ENCODE results near the gene FMN1.

FMN1 gene

DNA sequence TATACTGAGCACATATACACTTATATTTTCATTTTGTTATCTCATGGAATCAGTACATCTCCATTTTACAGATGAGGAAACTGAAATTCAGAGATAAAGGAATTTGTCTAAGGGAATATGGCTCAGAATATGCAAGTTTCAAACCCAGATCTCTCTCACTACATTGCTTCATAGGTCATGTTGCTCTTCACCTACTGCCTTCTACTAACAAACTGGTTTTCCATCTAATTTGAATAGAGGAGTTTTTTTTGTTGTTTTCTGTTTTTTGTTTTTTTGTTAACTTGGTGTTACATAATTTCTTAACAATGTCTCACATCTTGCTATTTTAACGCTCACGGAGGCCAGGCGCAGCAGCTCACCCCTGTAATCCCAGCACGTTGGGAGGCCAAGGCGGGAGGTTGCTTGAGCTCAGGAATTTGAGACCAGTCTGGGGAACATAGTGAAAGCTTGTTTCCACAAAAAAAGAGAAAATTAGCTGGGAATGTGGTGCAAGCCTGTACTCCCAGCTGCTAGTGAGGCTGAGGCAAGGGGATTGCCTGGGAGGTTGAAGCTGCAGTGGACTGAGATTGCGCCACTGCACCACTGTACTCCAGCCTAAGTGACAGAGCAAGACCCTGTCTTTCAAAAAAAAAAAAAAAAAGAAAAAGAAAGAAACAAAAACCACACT is 37.0 kb downstream of the FMN1 start:
- Mint-ChIP-seq H3K27me3 (no peaks in the 10 kb centered on the region), H3K4me1 (ENCODE audit: low read depth) (peaks cover 81% of the 10 kb centered on the region), H3K9me3 (no peaks in the 10 kb centered on the region), H3K27ac (no peak overlapping the region), H3K4me3 (no peak overlapping the region), H3K36me3 (ENCODE audit: low read depth) (no peaks in the 10 kb centered on the region)
- intact Hi-C loops (cut with micrococcal nuclease), result loop anchor here (10.0 kb wide), 1 partner anchor 1177 kb away; the partner anchor contains the start of gene SLC12A6

DNA sequence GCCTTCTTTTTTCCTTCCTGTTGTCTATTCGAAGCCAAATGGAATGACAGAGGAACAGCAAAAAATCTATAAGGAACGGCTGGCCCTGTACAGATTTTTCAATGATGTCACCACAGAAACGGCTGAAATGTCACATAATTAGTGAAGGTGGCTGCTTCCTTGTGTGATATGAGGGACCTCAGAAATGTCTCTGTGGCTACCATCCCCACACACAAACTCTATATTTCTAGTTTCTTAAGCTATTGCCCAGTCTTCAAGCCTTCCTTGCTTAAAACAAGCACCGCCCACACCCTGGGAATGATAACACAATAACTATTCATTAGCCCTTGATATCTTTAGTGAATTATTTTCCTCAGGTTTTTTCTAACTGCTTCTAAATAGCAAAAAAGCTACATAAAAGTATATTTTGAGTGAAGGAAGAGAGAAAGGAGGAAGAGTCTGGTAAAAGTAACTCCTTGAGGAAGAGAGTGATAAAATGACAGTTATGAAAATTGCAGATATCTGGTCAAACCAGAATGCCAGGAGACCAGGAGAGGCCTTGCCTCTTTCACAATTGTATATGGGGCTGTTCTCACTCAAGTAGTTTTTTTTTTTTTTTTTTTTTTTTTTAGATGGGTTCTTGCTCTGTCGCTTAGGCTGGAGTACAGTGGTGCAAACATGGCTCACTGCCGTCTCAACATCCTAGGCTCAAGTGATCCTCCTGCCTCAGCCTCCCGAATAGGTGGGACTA is 38.7 kb downstream of the FMN1 start:
- Mint-ChIP-seq H3K4me1 (ENCODE audit: low read depth) (peaks cover 73% of the 10 kb centered on the region), H3K27me3 (no peaks in the 10 kb centered on the region)

DNA sequence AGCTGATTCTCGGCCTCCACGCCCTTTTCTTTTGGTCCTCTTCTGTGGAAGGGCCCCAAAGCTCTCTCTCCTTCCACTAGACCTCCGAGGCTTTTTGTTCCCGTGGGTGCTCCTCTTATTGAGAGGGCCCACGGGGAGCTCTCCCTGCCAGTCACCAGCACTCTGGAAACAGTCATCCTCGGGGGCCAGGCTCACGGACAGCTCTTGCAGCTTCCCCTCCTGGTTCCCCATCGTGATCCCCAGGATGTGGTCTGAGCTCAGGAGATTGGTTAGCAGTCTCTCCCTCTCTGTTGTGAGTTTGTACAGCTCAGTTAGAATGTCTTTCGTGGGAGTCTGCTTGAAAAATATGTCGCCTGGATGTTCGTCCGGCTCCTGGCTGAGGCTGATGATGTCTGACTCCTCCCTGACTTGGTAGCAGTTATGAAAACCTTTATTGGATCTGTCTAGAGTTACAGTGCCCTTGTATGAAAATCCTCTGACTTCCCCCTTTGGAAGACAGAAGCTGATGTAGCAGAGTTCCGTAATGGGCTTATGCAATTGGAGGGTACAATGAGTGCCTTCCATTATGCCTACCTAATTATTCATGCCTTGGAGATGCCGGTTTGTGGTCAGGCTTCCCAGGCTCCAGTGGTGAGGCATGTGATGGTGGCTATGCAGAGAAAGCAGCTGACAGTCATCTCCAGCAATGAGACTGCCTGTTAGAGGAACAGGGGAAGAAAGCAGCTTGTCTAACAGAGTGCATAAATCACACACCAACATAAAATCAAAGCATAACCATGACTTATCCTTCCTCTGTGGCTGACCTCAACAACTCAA is 40.0 kb downstream of the FMN1 start:
- Mint-ChIP-seq H3K27me3 (no peaks in the 10 kb centered on the region), H3K4me1 (ENCODE audit: low read depth) (peaks cover 68% of the 10 kb centered on the region), H3K36me3 (ENCODE audit: low read depth) (no peaks in the 10 kb centered on the region), H3K4me3 (peak overlapping the region; percentile 54), H3K9me3 (no peaks in the 10 kb centered on the region), H3K27ac (peak overlapping the region; percentile 83)
- intact Hi-C loops (cut with micrococcal nuclease), result loop anchor here (5.0 to 10.0 kb wide), 2 partner anchors 38 to 1180 kb away; partner anchors contain the start of genes FMN1 and SLC12A6

More for the DNA sequence above, 38.7 kb downstream of the FMN1 start:
- Mint-ChIP-seq H3K9me3 (no peaks in the 10 kb centered on the region), H3K36me3 (ENCODE audit: low read depth) (no peaks in the 10 kb centered on the region), H3K27ac (peak overlapping the region; percentile 83), H3K4me3 (no peak overlapping the region)
- intact Hi-C loops (cut with micrococcal nuclease), result loop anchor here (10.0 kb wide), 1 partner anchor 1179 kb away; the partner anchor contains the start of gene SLC12A6

DNA sequence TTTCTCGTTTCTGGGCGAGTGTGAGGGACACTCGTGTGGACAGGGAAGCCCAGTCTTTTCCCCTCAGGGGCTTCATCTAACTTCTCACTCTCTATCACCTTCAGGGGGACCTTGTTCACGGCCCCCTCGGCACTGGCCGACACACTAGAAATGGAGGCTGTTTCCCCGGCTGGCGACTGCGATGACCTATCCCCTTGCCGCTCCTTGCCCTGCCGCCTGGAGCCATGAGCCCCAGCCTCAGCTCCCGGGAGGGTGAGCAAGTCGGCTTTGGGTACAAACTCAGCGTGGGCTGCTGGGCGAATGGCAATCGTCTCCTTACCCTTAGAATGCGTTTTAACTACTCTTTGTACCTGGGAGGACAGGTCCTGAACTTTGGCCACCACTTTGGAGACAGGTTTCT is 41.0 kb downstream of the FMN1 start:
- Mint-ChIP-seq H3K27me3 (no peaks in the 10 kb centered on the region), H3K4me3 (peak overlapping the region; percentile 54), H3K36me3 (ENCODE audit: low read depth) (no peaks in the 10 kb centered on the region), H3K27ac (peak overlapping the region; percentile 83), H3K9me3 (no peaks in the 10 kb centered on the region), H3K4me1 (ENCODE audit: low read depth) (peaks cover 61% of the 10 kb centered on the region)
- intact Hi-C loops (cut with micrococcal nuclease), result loop anchor here (2.0 to 10.0 kb wide), 3 partner anchors 17 to 1181 kb away; partner anchors contain the start of genes FMN1 and SLC12A6

DNA sequence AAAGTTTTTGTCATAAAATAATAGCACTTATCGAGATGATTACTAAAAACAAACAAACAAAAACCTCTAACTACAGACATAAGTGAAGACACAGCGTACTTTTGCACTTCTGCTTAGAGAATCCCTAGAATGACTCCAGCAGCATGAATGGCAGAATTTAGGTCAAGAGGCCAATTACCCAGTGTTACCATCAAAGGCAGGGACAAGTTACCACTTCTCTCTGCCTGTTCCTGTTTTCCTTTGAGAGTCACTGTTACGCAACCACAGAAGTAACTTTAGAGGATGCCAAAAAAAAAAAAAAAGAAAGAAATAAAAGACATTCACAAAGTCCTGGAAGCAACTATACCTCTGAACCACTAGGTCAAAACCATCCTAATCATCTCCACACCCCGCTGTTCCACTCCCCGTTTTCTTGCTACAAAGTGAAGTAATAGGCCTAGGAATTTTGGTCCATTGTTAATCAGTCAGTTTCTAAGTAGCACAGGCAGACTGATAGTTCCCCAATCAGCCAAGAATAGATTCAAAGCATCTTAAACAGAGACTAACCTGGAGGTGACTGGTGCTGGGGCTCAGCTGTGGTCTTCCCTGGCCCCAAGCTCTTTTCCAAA is 41.9 kb downstream of the FMN1 start:
- Mint-ChIP-seq H3K4me1 (ENCODE audit: low read depth) (peaks cover 62% of the 10 kb centered on the region), H3K4me3 (peak overlapping the region; percentile 41), H3K27ac (peak overlapping the region; percentile 83), H3K27me3 (no peaks in the 10 kb centered on the region), H3K36me3 (ENCODE audit: low read depth) (no peaks in the 10 kb centered on the region), H3K9me3 (no peaks in the 10 kb centered on the region)
- intact Hi-C loops (cut with micrococcal nuclease), result loop anchor here (2.0 to 10.0 kb wide), 3 partner anchors 16 to 1182 kb away; partner anchors contain the start of genes FMN1 and SLC12A6

DNA sequence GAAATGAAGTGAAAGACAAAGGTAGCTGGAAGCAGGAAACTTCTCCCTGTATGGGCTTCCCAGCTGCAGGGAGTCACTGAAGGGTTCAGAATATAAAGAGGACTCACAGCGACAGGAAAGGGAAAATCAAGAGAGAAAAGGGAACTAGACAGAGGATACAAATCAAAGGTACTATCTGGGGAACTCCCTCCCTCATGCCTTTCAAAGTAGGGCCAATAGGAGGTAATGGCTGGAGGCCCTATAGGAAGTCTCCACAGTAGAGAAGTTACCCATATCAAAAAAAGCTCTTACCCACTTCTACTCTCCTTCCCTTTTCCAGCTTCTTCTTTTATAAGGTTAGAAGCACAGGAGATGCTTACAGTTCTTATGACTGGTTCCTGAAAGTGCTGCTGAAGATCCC is 43.5 kb downstream of the FMN1 start:
- Mint-ChIP-seq H3K27me3 (no peaks in the 10 kb centered on the region), H3K27ac (peak overlapping the region; percentile 67), H3K36me3 (ENCODE audit: low read depth) (no peaks in the 10 kb centered on the region), H3K4me1 (ENCODE audit: low read depth) (peaks cover 65% of the 10 kb centered on the region), H3K4me3 (no peak overlapping the region), H3K9me3 (no peaks in the 10 kb centered on the region)
- intact Hi-C loops (cut with micrococcal nuclease), result loop anchor here (5.0 to 10.0 kb wide), 2 partner anchors 41 to 1184 kb away; partner anchors contain the start of genes FMN1 and SLC12A6

DNA sequence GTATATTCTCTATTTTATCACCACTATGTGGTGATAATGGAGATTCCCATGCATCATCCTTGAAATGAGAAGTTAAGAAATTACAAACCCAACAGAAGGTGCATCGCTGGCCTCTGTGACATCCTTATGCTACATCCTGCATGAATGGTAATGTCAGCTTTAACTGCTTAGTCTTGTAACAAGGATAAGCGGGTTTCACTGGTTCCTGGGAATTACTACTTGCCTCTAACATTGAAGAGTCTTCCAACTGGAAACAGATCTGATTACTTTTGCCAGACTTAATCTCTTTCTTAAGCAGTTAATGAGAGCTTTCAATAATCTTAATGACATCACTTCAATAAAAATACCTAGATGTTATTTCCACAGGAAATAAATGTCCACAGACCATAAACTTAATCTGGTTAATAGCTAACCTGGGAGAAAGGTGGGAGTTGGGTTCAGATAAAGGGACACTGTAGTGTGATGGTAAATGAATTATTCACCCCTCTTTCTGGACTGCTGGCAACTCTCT is 44.0 kb downstream of the FMN1 start:
- Mint-ChIP-seq H3K36me3 (ENCODE audit: low read depth) (no peaks in the 10 kb centered on the region), H3K4me3 (no peak overlapping the region), H3K27me3 (peaks cover under 1% of the 10 kb centered on the region), H3K4me1 (ENCODE audit: low read depth) (peaks cover 65% of the 10 kb centered on the region), H3K9me3 (no peaks in the 10 kb centered on the region), H3K27ac (peak overlapping the region; percentile 67)
- intact Hi-C loops (cut with micrococcal nuclease), result loop anchor here (5.0 to 10.0 kb wide), 2 partner anchors 42 to 1184 kb away; partner anchors contain the start of genes FMN1 and SLC12A6

DNA sequence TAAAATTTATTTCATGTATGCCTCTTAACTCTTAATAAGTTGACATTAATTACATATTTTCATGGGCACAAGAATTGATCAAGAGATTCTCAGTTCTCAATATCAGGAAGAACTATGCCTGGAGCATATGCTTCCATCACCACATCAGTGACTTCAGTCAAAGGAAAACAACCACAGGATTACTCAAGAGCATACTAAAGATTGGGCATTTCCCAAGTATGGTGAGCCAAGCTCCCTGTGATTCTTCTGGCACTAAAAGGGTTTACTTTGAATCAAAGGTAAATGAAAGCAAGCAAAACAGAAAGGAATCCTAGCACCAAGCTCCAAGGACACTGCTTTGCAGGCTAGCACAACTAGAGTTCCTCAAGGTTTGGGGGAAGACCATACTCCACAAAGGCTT is 44.6 kb downstream of the FMN1 start:
- no peaks in the 10 kb centered on the region for H3K9me3 Mint-ChIP-seq
- H3K4me1 Mint-ChIP-seq (ENCODE audit: low read depth), result peaks cover 65% of the 10 kb centered on the region
- no peaks in the 10 kb centered on the region for H3K36me3 Mint-ChIP-seq (ENCODE audit: low read depth)
- H3K4me3 Mint-ChIP-seq, result no peak overlapping the region
- intact Hi-C loops (cut with micrococcal nuclease), result loop anchor here (5.0 to 10.0 kb wide), 2 partner anchors 42 to 1185 kb away; partner anchors contain the start of genes FMN1 and SLC12A6
- no peak overlapping the region for H3K27ac Mint-ChIP-seq
- H3K27me3 Mint-ChIP-seq, result peaks cover 5% of the 10 kb centered on the region

DNA sequence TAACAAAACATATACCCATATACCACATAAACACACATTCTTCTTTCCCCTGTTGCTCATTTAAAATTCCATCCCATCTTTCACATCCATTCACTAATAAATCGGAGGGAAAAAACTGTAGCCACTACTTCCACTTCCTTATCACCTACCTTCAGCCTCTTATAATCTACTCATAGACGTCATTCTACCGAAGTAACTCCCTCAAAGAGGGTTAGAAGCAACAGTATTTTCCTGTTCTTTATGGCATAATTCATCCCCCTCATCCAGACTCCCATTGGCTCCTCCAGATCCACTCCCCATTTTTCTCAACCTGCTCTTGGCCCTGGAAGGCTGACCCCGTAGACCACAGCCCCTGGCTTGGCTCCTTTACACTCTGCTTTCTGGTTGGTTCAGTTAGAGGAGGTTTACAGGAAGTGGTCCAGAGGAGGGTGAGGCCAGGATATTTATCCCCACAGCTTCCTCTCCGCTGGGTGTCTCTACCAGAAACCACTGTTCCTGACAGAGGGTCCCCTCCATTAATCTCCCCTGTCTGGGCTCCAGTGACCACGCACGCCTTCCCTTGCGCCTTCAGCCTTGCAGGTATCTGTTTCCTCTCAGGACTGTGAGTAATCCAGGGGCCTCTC is 46.3 kb downstream of the FMN1 start:
- Mint-ChIP-seq H3K27ac (peak overlapping the region; percentile 2), H3K4me3 (no peak overlapping the region)
- intact Hi-C loops (cut with micrococcal nuclease), result no loop called here

DNA sequence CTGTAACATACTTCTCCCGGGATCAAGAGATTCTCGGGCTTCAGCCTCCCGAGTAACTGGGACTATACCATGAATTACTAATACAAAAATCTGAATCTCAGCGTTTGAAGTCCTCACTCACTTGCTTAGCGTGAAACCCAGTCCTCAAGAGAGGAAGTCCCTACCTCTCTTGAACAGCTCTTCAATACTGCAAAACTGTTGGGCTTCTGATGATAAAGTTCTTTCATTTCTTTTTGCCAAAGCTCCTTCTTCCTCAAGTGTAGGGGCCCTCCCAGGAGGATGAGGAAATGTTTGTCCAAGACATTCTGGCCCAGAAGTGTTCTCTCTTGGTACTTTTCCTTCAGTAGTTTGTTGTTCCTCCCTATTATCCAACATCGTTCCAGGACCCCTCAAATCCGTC is 48.5 kb downstream of the FMN1 start:
- Mint-ChIP-seq H3K4me3 (no peak overlapping the region), H3K9me3 (no peaks in the 10 kb centered on the region), H3K36me3 (ENCODE audit: low read depth) (no peaks in the 10 kb centered on the region), H3K27ac (peak overlapping the region; percentile 15), H3K4me1 (ENCODE audit: low read depth) (peaks cover 37% of the 10 kb centered on the region), H3K27me3 (peaks cover 5% of the 10 kb centered on the region)
- intact Hi-C loops (cut with micrococcal nuclease), result no loop called here

More for the DNA sequence above, 46.3 kb downstream of the FMN1 start:
- peaks cover 5% of the 10 kb centered on the region for H3K27me3 Mint-ChIP-seq
- H3K36me3 Mint-ChIP-seq (ENCODE audit: low read depth), result no peaks in the 10 kb centered on the region
- H3K4me1 Mint-ChIP-seq (ENCODE audit: low read depth), result peaks cover 49% of the 10 kb centered on the region
- H3K9me3 Mint-ChIP-seq, result no peaks in the 10 kb centered on the region

DNA sequence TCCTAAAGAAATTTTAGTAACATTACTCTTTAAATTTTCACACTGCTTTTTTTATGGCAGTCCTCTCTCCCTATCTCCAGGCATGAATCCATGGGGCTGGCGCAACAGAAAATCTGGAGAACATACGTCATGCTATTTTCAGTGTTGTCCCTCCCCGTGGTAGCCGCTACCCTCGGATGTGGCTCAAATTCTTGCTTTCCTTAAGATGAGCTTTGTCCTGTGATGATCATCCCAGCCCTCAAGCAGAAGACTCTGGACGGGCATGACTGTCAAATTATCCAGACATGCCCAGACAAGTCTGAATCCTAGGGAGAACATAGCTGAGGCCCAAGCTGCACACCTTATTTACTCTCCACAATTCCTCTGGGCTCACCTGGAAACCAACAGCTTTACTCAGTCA is 49.1 kb downstream of the FMN1 start:
- H3K36me3 Mint-ChIP-seq (ENCODE audit: low read depth), result no peaks in the 10 kb centered on the region
- H3K27me3 Mint-ChIP-seq, result peaks cover 5% of the 10 kb centered on the region
- H3K27ac Mint-ChIP-seq, result peak overlapping the region; percentile 15
- H3K4me3 Mint-ChIP-seq, result no peak overlapping the region
- intact Hi-C loops (cut with micrococcal nuclease), result no loop called here
- H3K4me1 Mint-ChIP-seq (ENCODE audit: low read depth), result peaks cover 31% of the 10 kb centered on the region
- H3K9me3 Mint-ChIP-seq, result no peaks in the 10 kb centered on the region

DNA sequence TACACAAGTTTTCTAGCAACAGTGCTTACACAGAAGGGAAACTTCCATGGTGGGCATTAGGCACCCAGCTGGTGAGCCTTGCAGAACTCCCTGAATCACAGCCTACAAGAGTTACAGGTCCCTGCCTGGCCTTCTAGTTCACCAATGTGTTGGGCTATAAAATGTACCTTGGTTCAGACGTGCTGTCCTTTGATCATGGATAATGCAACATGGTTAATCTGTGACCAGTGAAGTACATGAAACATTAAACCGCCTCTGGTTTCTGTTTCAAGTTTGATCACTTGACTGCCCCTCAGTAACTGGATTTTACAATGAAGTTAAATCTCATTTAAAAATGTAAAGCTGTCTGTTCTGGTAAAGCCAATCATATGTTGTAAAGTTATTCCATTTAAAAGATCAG is 51.8 kb downstream of the FMN1 start:
- H3K27me3 Mint-ChIP-seq, result peaks cover 8% of the 10 kb centered on the region
- peaks cover 26% of the 10 kb centered on the region for H3K4me1 Mint-ChIP-seq (ENCODE audit: low read depth)
- intact Hi-C loops (cut with micrococcal nuclease), result no loop called here
- H3K4me3 Mint-ChIP-seq, result no peak overlapping the region
- no peaks in the 10 kb centered on the region for H3K36me3 Mint-ChIP-seq (ENCODE audit: low read depth)
- H3K9me3 Mint-ChIP-seq, result no peaks in the 10 kb centered on the region
- no peak overlapping the region for H3K27ac Mint-ChIP-seq
